ENCODE data around the gene POLD2. TPM values are rescaled to one million over a fixed set of nuclear protein-coding genes. Genes with fewer than 3 reads are reported as not detected.

The POLD2 gene
- total and polyA plus RNA-seq, 2 of the 4 experiments (the other 2 are of a cell fraction): 142 to 163 TPM

GRCh38 chr7:44152971-44153947, 29.9 kb upstream of the POLD2 start (continued):
- TF ChIP-seq MXI1 (IDR thresholded peaks at IDR 0.05; ENCODE audit: borderline replicate concordance, low read depth, low read length) (no peak), FOS (IDR thresholded peaks at IDR 0.05; ENCODE audit: low read depth, low read length) (no peak)

DNA sequence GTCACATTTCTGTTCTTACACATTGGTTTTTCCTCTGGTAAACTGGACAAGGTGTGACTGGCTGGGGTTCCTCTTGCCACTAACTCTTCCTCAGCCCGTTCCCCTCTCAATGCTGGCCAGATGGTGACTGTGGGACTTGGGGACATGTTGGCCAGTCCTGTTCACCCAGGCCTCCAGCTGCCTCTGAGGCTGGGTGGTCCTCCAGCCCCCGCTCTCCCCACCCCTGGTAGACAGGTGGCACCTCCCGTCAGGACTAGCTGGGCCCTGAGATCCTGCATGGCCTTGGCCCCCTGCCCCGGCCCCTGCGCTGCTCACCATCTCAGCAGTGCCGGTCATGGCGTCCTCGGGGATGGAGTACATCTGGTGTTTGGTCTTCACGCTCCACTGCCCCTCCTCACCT, 28.6 kb upstream of the POLD2 start:
- Histone ChIP-seq H3K4ac (ENCODE audit: low read depth, low read length) (no peak overlapping the region), H3K27ac (ENCODE audit: insufficient read depth, low read length) (no peak overlapping the region), H3K4me3 (ENCODE audit: insufficient read depth, low read depth, low read length) (no peak overlapping the region), H3K56ac (ENCODE audit: extremely low read depth, insufficient read depth, low read length) (no peak overlapping the region), H3K79me1 (ENCODE audit: low read depth in 1 of 2, low read length in 2 of 2) (no peaks in the 10 kb centered on the region), H3K9ac (ENCODE audit: low read depth, low read length) (no peak overlapping the region), H2AFZ (replicated peaks; ENCODE audit: low read length, poor library complexity) (peak overlapping the region; percentile 43), H3K4me2 (ENCODE audit: low read depth, low read length) (no peak overlapping the region), H3K4me1 (ENCODE audit: control insufficient read depth, insufficient read depth, low read length) (peaks cover 7% of the 10 kb centered on the region; the same call in 1 of the 2 replicates), H3K18ac (ENCODE audit: low read depth, low read length) (no peak overlapping the region), H2BK20ac (ENCODE audit: low read depth, low read length) (no peak overlapping the region), H3K23ac (ENCODE audit: low read depth, low read length) (no peak overlapping the region), H3K14ac (replicated peaks; ENCODE audit: low read depth, low read length) (no peak overlapping the region), H3K36me3 (ENCODE audit: control insufficient read depth, insufficient read depth, low read length) (no peaks in the 10 kb centered on the region), H2BK120ac (ENCODE audit: low read depth, low read length) (no peak overlapping the region), H4K8ac (ENCODE audit: low read depth in 2 of 2, low read length in 2 of 2) (no peak overlapping the region), H3K9me1 (ENCODE audit: insufficient read depth, low read length) (0 out of 2 replicates have a peak, but pooled peaks cover 3% of the 10 kb centered on the region), H2BK5ac (ENCODE audit: low read depth, low read length, poor library complexity, severe bottlenecking) (no peak overlapping the region), H4K91ac (ENCODE audit: insufficient read depth, low read depth, low read length) (no peak overlapping the region), H3K9me3 (ENCODE audit: control insufficient read depth, insufficient read depth, low read length) (no peaks in the 10 kb centered on the region), H2BK15ac (ENCODE audit: low read depth, low read length) (no peak overlapping the region), H4K20me1 (ENCODE audit: insufficient read depth, low read length) (no peaks in the 10 kb centered on the region), H2AK5ac (ENCODE audit: low read depth, low read length) (no peak overlapping the region), H2AK9ac (replicated peaks; ENCODE audit: low read depth, low read length, poor library complexity) (no peak overlapping the region), H3K27me3 (ENCODE audit: control insufficient read depth, insufficient read depth, low read length) (peaks cover 15% of the 10 kb centered on the region), H4K5ac (ENCODE audit: low read depth, low read length) (no peak overlapping the region)
- CTCF ChIA-PET: no interaction called here
- POLR2A ChIA-PET (ENCODE audit: unreplicated experiment): interaction anchor here (0.6 kb wide), 1 partner anchor 12 kb away, joined by 3 read pairs; no protein-coding TSS in a partner anchor
- BruUV-seq (replicated peaks): no TSS peak
- no peak for ATAC-seq (ENCODE audit: low read depth)
- no peak for DNase-seq
- no CpG with 5 or more reads among the region's 9 CpGs for WGBS, 2 experiments (ENCODE audit: extremely low coverage in 2 of 2, insufficient read length in 1 of 2)
- dilution Hi-C loops (cut with HindIII; ENCODE audit: low sequenced_read_pairs, unreplicated experiment): no loop called here
- in situ Hi-C loops (cut with MboI; ENCODE audit: low sequenced_read_pairs): no loop called here
- intact Hi-C loops (cut with micrococcal nuclease): no loop called here
- TF ChIP-seq FOS (IDR thresholded peaks at IDR 0.05; ENCODE audit: low read depth, low read length) (no peak), CHD1 (IDR thresholded peaks at IDR 0.05; ENCODE audit: low read depth, low read length) (no peak), MAZ (IDR thresholded peaks at IDR 0.05; ENCODE audit: borderline replicate concordance, low read depth, low read length) (no peak), CTCF (conservative IDR thresholded peaks at IDR 0.05; ENCODE audit: low read depth, low read length) (no peak), MXI1 (IDR thresholded peaks at IDR 0.05; ENCODE audit: borderline replicate concordance, low read depth, low read length) (no peak), USF2 (IDR thresholded peaks at IDR 0.05; ENCODE audit: low read depth, low read length) (no peak), POLR2A (IDR thresholded peaks at IDR 0.05; ENCODE audit: low read depth, low read length) (no peak), BHLHE40 (IDR thresholded peaks at IDR 0.05; ENCODE audit: low read depth, low read length) (no peak), RAD21 (IDR thresholded peaks at IDR 0.05; ENCODE audit: low read length) (no peak), NFE2L2 (IDR thresholded peaks at IDR 0.05; ENCODE audit: low read depth, low read length) (no peak), MAFK (IDR thresholded peaks at IDR 0.05; ENCODE audit: low read depth, low read length) (no peak)
- TF ChIP-seq, protein P1, sequence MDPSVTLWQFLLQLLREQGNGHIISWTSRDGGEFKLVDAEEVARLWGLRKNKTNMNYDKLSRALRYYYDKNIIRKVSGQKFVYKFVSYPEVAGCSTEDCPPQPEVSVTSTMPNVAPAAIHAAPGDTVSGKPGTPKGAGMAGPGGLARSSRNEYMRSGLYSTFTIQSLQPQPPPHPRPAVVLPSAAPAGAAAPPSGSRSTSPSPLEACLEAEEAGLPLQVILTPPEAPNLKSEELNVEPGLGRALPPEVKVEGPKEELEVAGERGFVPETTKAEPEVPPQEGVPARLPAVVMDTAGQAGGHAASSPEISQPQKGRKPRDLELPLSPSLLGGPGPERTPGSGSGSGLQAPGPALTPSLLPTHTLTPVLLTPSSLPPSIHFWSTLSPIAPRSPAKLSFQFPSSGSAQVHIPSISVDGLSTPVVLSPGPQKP (IDR thresholded peaks at IDR 0.05; ENCODE audit: borderline replicate concordance, low read depth, low read length): no peak
